DOHH2 (cell line): ENCODE results near the gene CDH4.

ENCODE experiments used
- H3F3A ChIP-seq: fragments of 200-600 bp; sonication (generic), shearing (Covaris generic); 2 replicates; pipeline ENCODE4 v1.6.0; 2016; ENCODE audit warnings: antibody characterized with exemption, mild to moderate bottlenecking; ENCODE audit not compliant: control insufficient read depth, insufficient read depth
- H3K27ac ChIP-seq: fragments of 200-600 bp; sonication (generic); 2 replicates; pipeline ENCODE4 v1.5.1; 2014; ENCODE audit warnings: low read depth, mild to moderate bottlenecking, low read length, moderate library complexity
- H3K27me3 ChIP-seq: fragments of 200-600 bp; sonication (generic); 2 replicates; pipeline ENCODE4 v1.6.1; 2014; ENCODE audit warnings: mild to moderate bottlenecking, low read length, mixed read lengths; ENCODE audit not compliant: control insufficient read depth
- H3K36me3 ChIP-seq: fragments of 200-600 bp; sonication (generic); 2 replicates; pipeline ENCODE4 v1.6.1; 2014; ENCODE audit warnings: mild to moderate bottlenecking, low read length, moderate library complexity, mixed read lengths; ENCODE audit not compliant: control insufficient read depth
- H3K4me1 ChIP-seq: fragments of 200-600 bp; sonication (generic); 2 replicates; pipeline ENCODE4 v1.6.1; 2014; ENCODE audit warnings: mild to moderate bottlenecking, low read length, mixed read lengths; ENCODE audit not compliant: control insufficient read depth
- H3K4me2 ChIP-seq: fragments of 200-600 bp; sonication (generic); 2 replicates; pipeline ENCODE4 v1.6.0; 2014; ENCODE audit warnings: mild to moderate bottlenecking, low read length, moderate library complexity
- H3K4me3 ChIP-seq: fragments of 200-600 bp; sonication (generic); 2 replicates; pipeline ENCODE4 v1.5.1; 2014; ENCODE audit warnings: mild to moderate bottlenecking, low read length, mixed read lengths
- H3K79me2 ChIP-seq: fragments of 200-600 bp; sonication (generic); 2 replicates; pipeline ENCODE4 v1.6.1; 2014; ENCODE audit warnings: mild to moderate bottlenecking, low read length, mixed read lengths; ENCODE audit not compliant: control insufficient read depth
- H3K9me2 ChIP-seq: fragments of 200-600 bp; sonication (generic); replicated peaks from 2 replicates; pipeline ENCODE4 v1.6.1; 2014; ENCODE audit warnings: mild to moderate bottlenecking, low read length, mixed read lengths; ENCODE audit not compliant: control insufficient read depth
- H3K9me3 ChIP-seq: fragments of 200-600 bp; sonication (generic); 2 replicates; pipeline ENCODE4 v1.6.1; 2014; ENCODE audit warnings: antibody characterized with exemption, low read length, mixed read lengths; ENCODE audit not compliant: control insufficient read depth, insufficient read depth
- H4K20me1 ChIP-seq: fragments of 200-600 bp; sonication (generic); 2 replicates; pipeline ENCODE4 v1.6.0; 2014; ENCODE audit warnings: low read depth, mild to moderate bottlenecking, antibody characterized with exemption, low read length, moderate library complexity; ENCODE audit not compliant: control insufficient read depth, insufficient read depth
- EZH2phosphoT487 ChIP-seq: fragments of 200-600 bp; sonication (generic); IDR thresholded peaks from 2 replicates; pipeline ENCODE4 v1.6.1; 2017; ENCODE audit warnings: borderline replicate concordance, mild to moderate bottlenecking, antibody characterized with exemption, low read length, moderate library complexity, mixed read lengths
- TF ChIP-seq, protein P1 (sequence below): fragments of 200-600 bp; sonication (generic); IDR thresholded peaks from one replicate; pipeline ENCODE4 v1.5.1; 2014; ENCODE audit warnings: antibody characterized with exemption, mild to moderate bottlenecking, low read depth, low read length; ENCODE audit not compliant: poor library complexity, severe bottlenecking

The CDH4 gene

DNA sequence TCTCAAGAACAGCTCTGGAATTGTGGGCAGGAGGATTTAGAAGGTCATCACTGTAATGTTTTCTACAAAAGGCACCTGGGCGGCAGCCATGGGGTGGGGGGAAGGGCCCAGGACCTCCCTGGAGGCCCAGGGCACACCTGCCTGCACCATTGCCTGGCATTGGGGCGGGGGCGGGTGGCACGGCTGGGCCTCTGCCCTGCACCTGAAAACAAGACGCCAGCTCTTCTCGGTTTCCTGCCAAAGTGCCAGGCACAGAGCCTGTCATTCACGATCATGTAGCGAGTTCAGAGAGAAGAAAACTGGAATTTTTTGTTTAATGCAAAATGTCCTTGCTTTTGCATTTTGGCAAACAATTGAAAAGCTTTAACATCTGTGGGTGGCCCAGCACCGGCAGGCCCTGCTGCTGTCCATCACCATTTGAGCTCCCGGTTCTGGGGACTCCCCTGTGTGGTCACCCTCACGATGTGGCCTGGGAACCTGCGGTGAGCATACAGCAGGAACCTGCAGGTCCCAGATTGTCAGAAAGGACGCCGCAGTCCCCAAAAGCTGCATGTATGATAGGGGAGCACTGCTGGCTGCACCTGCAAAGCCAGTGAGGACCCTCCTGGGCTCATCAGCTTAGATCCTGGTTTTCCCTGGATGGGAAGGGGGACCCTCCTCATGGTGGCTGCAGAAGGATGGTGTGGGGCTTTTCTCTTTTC is 262.9 kb downstream of the CDH4 start:
- H4K20me1 ChIP-seq = no peaks in the 10 kb centered on the region

DNA sequence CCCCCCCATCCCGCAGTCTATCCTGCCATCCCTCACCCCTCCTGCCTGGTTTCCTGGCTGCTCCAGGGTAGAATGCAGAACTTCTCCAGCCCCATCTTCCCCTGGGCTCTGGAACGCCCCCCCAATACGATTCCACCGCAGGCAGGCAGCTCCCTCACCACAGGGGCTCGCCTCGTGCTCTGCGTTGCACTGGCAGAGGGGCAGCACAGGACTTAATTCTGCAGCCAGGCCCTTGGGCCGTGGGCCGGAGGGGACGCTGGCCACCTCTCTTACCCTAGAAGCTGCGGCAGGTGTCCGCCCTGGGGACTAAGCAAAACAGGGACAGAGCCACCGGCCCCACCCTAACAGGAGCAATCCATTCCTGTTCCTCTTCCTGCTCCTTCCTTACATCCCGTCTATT is 263.9 kb downstream of the CDH4 start:
- Histone ChIP-seq H3K36me3 (no peaks in the 10 kb centered on the region), H4K20me1 (no peaks in the 10 kb centered on the region), H3K9me2 (no peaks in the 10 kb centered on the region), H3K4me2 (no peak overlapping the region), H3K4me3 (no peak overlapping the region), H3K4me1 (no peaks in the 10 kb centered on the region), H3K79me2 (no peaks in the 10 kb centered on the region), H3K27me3 (no peaks in the 10 kb centered on the region), H3F3A (no peaks in the 10 kb centered on the region), H3K27ac (no peak overlapping the region), H3K9me3 (no peaks in the 10 kb centered on the region)
- no peak for TF ChIP-seq EZH2phosphoT487
- TF ChIP-seq, protein P1, sequence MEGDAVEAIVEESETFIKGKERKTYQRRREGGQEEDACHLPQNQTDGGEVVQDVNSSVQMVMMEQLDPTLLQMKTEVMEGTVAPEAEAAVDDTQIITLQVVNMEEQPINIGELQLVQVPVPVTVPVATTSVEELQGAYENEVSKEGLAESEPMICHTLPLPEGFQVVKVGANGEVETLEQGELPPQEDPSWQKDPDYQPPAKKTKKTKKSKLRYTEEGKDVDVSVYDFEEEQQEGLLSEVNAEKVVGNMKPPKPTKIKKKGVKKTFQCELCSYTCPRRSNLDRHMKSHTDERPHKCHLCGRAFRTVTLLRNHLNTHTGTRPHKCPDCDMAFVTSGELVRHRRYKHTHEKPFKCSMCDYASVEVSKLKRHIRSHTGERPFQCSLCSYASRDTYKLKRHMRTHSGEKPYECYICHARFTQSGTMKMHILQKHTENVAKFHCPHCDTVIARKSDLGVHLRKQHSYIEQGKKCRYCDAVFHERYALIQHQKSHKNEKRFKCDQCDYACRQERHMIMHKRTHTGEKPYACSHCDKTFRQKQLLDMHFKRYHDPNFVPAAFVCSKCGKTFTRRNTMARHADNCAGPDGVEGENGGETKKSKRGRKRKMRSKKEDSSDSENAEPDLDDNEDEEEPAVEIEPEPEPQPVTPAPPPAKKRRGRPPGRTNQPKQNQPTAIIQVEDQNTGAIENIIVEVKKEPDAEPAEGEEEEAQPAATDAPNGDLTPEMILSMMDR = no peak

More for the DNA sequence above, 262.9 kb downstream of the CDH4 start:
- Histone ChIP-seq H3K79me2 (no peaks in the 10 kb centered on the region), H3K4me1 (no peaks in the 10 kb centered on the region), H3K27me3 (no peaks in the 10 kb centered on the region), H3K4me3 (no peak overlapping the region), H3K4me2 (no peak overlapping the region), H3K27ac (no peak overlapping the region), H3K9me2 (no peaks in the 10 kb centered on the region), H3K9me3 (no peaks in the 10 kb centered on the region), H3K36me3 (no peaks in the 10 kb centered on the region), H3F3A (no peaks in the 10 kb centered on the region)
- TF ChIP-seq, protein P1 = no peak

DNA sequence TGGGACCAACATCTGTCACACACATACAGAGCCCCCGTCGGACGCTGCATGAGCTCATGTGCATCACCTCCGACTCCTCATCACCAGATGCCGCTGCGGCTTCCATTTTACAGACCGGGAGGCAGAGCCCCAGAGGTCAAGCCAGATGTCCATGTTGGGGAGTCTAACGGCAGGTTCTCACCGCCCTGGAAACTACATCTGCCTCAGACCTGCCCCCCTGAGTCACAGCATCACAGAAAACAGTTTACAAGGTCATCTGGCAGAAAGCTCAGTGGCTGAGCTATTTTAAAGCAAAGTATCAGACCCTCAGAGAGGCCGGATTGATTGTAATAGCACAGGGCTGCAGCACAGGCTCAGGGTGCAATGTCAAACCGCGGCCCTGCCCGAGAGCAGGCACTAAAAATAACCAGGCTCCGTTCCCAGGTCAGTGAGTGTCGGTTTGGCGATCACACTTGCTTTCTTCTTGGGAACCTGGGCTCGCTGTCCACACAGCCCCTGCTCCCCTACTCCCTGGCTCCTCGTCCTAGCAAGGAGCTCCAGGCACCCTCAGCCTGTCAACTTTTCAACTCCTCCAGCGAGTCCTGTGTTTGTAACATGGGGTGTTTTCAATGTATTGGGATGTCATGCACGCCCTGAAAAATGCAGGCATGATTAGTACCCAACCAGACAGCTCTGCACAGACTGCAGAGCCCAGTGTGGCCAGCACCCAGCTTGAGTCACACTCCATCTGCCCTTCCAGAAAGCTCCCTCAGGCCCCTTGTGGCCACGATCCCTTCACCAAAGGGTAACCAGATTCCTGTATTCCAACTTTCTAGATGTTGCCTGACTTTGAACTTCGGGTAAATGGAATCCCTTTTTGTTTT is 264.5 kb downstream of the CDH4 start:
- H3F3A ChIP-seq = no peaks in the 10 kb centered on the region
- no peaks in the 10 kb centered on the region for H4K20me1 ChIP-seq
- H3K79me2 ChIP-seq = no peaks in the 10 kb centered on the region
- H3K4me1 ChIP-seq = no peaks in the 10 kb centered on the region
- no peak overlapping the region for H3K4me3 ChIP-seq
- no peaks in the 10 kb centered on the region for H3K9me3 ChIP-seq
- H3K9me2 ChIP-seq = no peaks in the 10 kb centered on the region
- H3K36me3 ChIP-seq = no peaks in the 10 kb centered on the region
- no peak for TF ChIP-seq EZH2phosphoT487
- TF ChIP-seq, protein P1 = no peak
- no peak overlapping the region for H3K4me2 ChIP-seq
- no peak overlapping the region for H3K27ac ChIP-seq
- H3K27me3 ChIP-seq = no peaks in the 10 kb centered on the region
